ENCODE results near the gene LARGE1. TPM values are rescaled to one million over a fixed set of nuclear protein-coding genes. Genes with fewer than 3 reads are reported as not detected.
"Not testable (repeated sequence)": the region's sequence is repeated elsewhere in the genome, so short reads cannot be mapped to it uniquely, and the experiment has no call there.

The LARGE1 gene
- total RNA-seq, 1 experiment from 2014 or later: 1.5 TPM

DNA sequence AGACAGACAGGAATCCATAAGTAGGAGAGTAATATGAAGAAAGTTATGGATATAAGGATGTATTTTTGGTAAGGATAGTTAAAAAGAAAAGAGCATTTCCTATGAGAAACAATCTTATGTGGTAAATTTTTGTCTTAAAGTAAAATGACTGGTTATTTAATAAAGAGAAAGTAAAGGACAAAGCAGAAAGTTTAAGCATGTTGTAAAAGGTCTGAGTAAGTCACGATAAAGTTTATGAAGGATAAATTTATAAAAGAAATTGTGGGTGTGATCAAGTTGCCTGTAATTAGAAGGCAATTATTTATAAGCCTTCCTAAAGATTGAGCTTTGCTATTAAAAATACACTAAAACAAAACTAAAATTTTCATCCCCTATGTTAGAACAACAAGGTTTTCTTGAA is 547.4 kb downstream of the LARGE1 start:
- intact Hi-C loops (cut with micrococcal nuclease): no loop called here

DNA sequence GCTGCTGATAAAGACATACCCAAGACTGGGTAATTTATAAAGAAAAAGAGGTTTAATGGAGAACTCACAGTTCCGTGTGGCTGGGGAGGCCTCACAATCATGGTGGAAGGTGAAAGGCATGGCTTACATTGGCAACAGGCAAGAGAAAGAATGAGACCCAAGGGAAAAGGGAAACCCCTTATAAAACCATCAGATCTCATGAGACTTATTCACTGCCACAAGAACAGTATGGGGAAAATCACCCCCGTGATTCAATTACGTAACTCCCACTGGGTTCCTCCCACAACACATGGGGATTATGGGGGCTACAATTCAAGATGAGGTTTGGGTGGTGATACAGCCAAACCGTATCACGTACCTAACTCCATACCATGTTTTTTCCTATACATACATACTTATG is 557.0 kb downstream of the LARGE1 start:
- intact Hi-C loops (cut with micrococcal nuclease); H3K27me3 ChIP-seq (ENCODE audit: insufficient read depth, low read length); H3K79me2 ChIP-seq (ENCODE audit: insufficient read depth, low read length); H3K4me1 ChIP-seq (ENCODE audit: control insufficient read depth in 1 of 2, insufficient read depth in 2 of 2, low read length in 2 of 2); H3K27ac ChIP-seq (ENCODE audit: low read depth, low read length); RAD21 ChIA-PET (ENCODE audit: low non-redundant PET in 1 of 2, low total read pairs in 2 of 2, uncharacterized antibody in 2 of 2, unreplicated experiment in 2 of 2); ATAC-seq; CTCF ChIA-PET; DNase-seq (ENCODE audit: low read depth, low spot score); BruUV-seq (replicated peaks); H3K36me3 ChIP-seq (ENCODE audit: control insufficient read depth in 1 of 2, insufficient read depth in 2 of 2, low read length in 2 of 2); H3K4me3 ChIP-seq (replicated peaks in 1 of 2; ENCODE audit: low read depth in 1 of 2, low read length in 2 of 2); H3K9ac ChIP-seq (ENCODE audit: low read length); H3K4me2 ChIP-seq (ENCODE audit: low read length); H2AFZ ChIP-seq (ENCODE audit: low read depth, low read length, poor library complexity, severe bottlenecking); POLR2A ChIA-PET; H4K20me1 ChIP-seq (ENCODE audit: insufficient read depth); H3K9me2 ChIP-seq (ENCODE audit: insufficient read depth): not testable (repeated sequence)
- peaks cover 0 to 24% of the 10 kb centered on the region in 2 experiments; a peak in 2 of 4 replicates for H3K9me3 ChIP-seq (ENCODE audit: control insufficient read depth in 1 of 2, insufficient read depth in 1 of 2, low read depth in 1 of 2, low read length in 2 of 2)

More for the DNA sequence above, 547.4 kb downstream of the LARGE1 start:
- no peak overlapping the region for H2AFZ ChIP-seq (ENCODE audit: low read depth, low read length, poor library complexity, severe bottlenecking)
- no peak overlapping the region for H3K27ac ChIP-seq (ENCODE audit: low read depth, low read length)
- H3K9me2 ChIP-seq (ENCODE audit: insufficient read depth): no peaks in the 10 kb centered on the region
- ChIA-PET CTCF (no interaction called here), POLR2A (no interaction called here), RAD21 (ENCODE audit: low non-redundant PET in 1 of 2, low total read pairs in 2 of 2, uncharacterized antibody in 2 of 2, unreplicated experiment in 2 of 2) (no interaction called here)
- BruUV-seq (replicated peaks): no TSS peak
- H3K9me3 ChIP-seq (ENCODE audit: control insufficient read depth in 1 of 2, insufficient read depth in 1 of 2, low read depth in 1 of 2, low read length in 2 of 2): peaks cover 0 to 14% of the 10 kb centered on the region in 2 experiments; a peak in 2 of 4 replicates
- no peak for TF ChIP-seq SIN3A (IDR thresholded peaks at IDR 0.05; ENCODE audit: low read depth)
- no peak for TF ChIP-seq ZFX (IDR thresholded peaks at IDR 0.05)
- no peak for TF ChIP-seq JUND (IDR thresholded peaks at IDR 0.05)
- TF ChIP-seq CBX3 (IDR thresholded peaks at IDR 0.05; ENCODE audit: low read depth): no peak
- no peak for TF ChIP-seq EGR1 (IDR thresholded peaks at IDR 0.05; ENCODE audit: low read depth)
- TF ChIP-seq EZH2phosphoT487 (IDR thresholded peaks at IDR 0.05; ENCODE audit: borderline replicate concordance): no peak
- TF ChIP-seq ELF1 (IDR thresholded peaks at IDR 0.05; ENCODE audit: borderline replicate concordance, low read depth): no peak
- TF ChIP-seq SP1 (IDR thresholded peaks at IDR 0.05; ENCODE audit: low read depth): no peak
- no peak for TF ChIP-seq RAD21 (IDR thresholded peaks at IDR 0.05; ENCODE audit: low read depth)
- no peaks in the 10 kb centered on the region for H3K79me2 ChIP-seq (ENCODE audit: insufficient read depth, low read length)
- no peak for ATAC-seq
- no peak overlapping the region for H3K9ac ChIP-seq (ENCODE audit: low read length)
- no peak overlapping the region for H3K4me2 ChIP-seq (ENCODE audit: low read length)
- no peaks in the 10 kb centered on the region for H3K27me3 ChIP-seq (ENCODE audit: insufficient read depth, low read length)
- H4K20me1 ChIP-seq (ENCODE audit: insufficient read depth): no peaks in the 10 kb centered on the region
- no peaks in the 10 kb centered on the region for H3K36me3 ChIP-seq (ENCODE audit: control insufficient read depth in 1 of 2, insufficient read depth in 2 of 2, low read length in 2 of 2)
- H3K4me1 ChIP-seq (ENCODE audit: control insufficient read depth in 1 of 2, insufficient read depth in 2 of 2, low read length in 2 of 2): no peaks in the 10 kb centered on the region
- H3K4me3 ChIP-seq (replicated peaks in 1 of 2; ENCODE audit: low read depth in 1 of 2, low read length in 2 of 2): no peak overlapping the region
- no peak for DNase-seq (ENCODE audit: low read depth, low spot score)
